Keratinocyte (primary cell): ENCODE results near the gene DTWD2. TPM values are rescaled to one million over a fixed set of nuclear protein-coding genes. Genes with fewer than 3 reads are reported as not detected.

Source experiments
- DNase-seq: peaks from one replicate; pipeline ENCODE4 v3.0.0-alpha.2; 2011; ENCODE audit warnings: low read depth, missing footprints, low spot score
- FAIRE-seq: peaks from 2 replicates; lab custom pipeline; 2011; peaks lifted over from hg19 to GRCh38; lab: Jason Lieb, UNC
- H2AFZ ChIP-seq: 2 replicates; pipeline ENCODE4 v1.6.0; 2012; ENCODE audit warnings: low read length, control low read depth, inconsistent platforms; ENCODE audit not compliant: control insufficient read depth
- H3K27ac ChIP-seq: 2 replicates; pipeline ENCODE4 v1.5.1; 2011; ENCODE audit warnings: low read length; ENCODE audit not compliant: control insufficient read depth, insufficient read depth
- H3K27me3 ChIP-seq: 3 replicates; pipeline ENCODE4 v1.6.0; 2011; ENCODE audit warnings: low read length; ENCODE audit not compliant: control insufficient read depth, insufficient read depth; ENCODE audit errors: extremely low read depth
- H3K36me3 ChIP-seq, 2 experiments: 2 replicates in 1 of 2; 3 replicates in 1 of 2; pipeline ENCODE4 v1.5.1; 2011; ENCODE audit warnings: low read length in 2 of 2, mild to moderate bottlenecking in 1 of 2; ENCODE audit not compliant: control insufficient read depth in 2 of 2, insufficient read depth in 2 of 2; ENCODE audit errors: extremely low read depth in 1 of 2
- H3K4me1 ChIP-seq: 3 replicates; pipeline ENCODE4 v1.5.1; 2011; ENCODE audit warnings: low read length; ENCODE audit not compliant: control insufficient read depth, insufficient read depth; ENCODE audit errors: extremely low read depth
- H3K4me2 ChIP-seq: 3 replicates; pipeline ENCODE4 v1.6.0; 2011; ENCODE audit warnings: low read depth, low read length; ENCODE audit not compliant: control insufficient read depth, insufficient read depth; ENCODE audit errors: extremely low read depth
- H3K4me3 ChIP-seq, 3 experiments: fragments of 200-600 bp in 1 of 3; sonication (generic) in 1 of 3; 2 replicates in 2 of 3; 3 replicates in 1 of 3; pipeline ENCODE4 v1.5.1; 2011 to 2016; ENCODE audit warnings: low read length in 3 of 3, mild to moderate bottlenecking in 3 of 3, control low read depth in 2 of 3, inconsistent platforms in 1 of 3, low read depth in 1 of 3, mixed read lengths in 1 of 3, mixed run types in 1 of 3, moderate library complexity in 1 of 3; ENCODE audit not compliant: control insufficient read depth in 2 of 3, insufficient read depth in 2 of 3; ENCODE audit errors: extremely low read depth in 1 of 3
- H3K79me2 ChIP-seq: 2 replicates; pipeline ENCODE4 v1.6.0; 2012; ENCODE audit warnings: low read length; ENCODE audit not compliant: control insufficient read depth, insufficient read depth
- H3K9ac ChIP-seq: 3 replicates; pipeline ENCODE4 v1.6.0; 2011; ENCODE audit warnings: low read length; ENCODE audit not compliant: control insufficient read depth, insufficient read depth; ENCODE audit errors: extremely low read depth
- H3K9me1 ChIP-seq: 3 replicates; pipeline ENCODE4 v1.6.0; 2011; ENCODE audit warnings: low read length; ENCODE audit not compliant: control insufficient read depth, insufficient read depth; ENCODE audit errors: extremely low read depth
- H3K9me3 ChIP-seq: 2 replicates; pipeline ENCODE4 v1.5.1; 2012; ENCODE audit warnings: low read depth, low read length; ENCODE audit not compliant: control insufficient read depth
- H4K20me1 ChIP-seq: 3 replicates; pipeline ENCODE4 v1.6.0; 2011; ENCODE audit warnings: low read length; ENCODE audit not compliant: control insufficient read depth, insufficient read depth; ENCODE audit errors: extremely low read depth
- CTCF ChIP-seq, 3 experiments: IDR thresholded peaks in 1 of 3; conservative IDR thresholded peaks in 1 of 3; optimal IDR thresholded peaks in 1 of 3; 2 replicates in 2 of 3; 3 replicates in 1 of 3; pipeline versions ENCODE3 to v1.5.1; 2011; ENCODE audit warnings: low read length in 3 of 3, mild to moderate bottlenecking in 3 of 3, moderate library complexity in 2 of 3, control low read depth in 1 of 3, inconsistent platforms in 1 of 3; ENCODE audit not compliant: insufficient read depth in 2 of 3; ENCODE audit errors: extremely low read depth in 1 of 3
- EZH2 ChIP-seq: IDR thresholded peaks from one replicate; pipeline ENCODE4 v1.6.1; 2012; ENCODE audit warnings: inconsistent platforms, mild to moderate bottlenecking, low read length, moderate library complexity
- dilution Hi-C: fragments of 300-500 bp; cut with MboI; formaldehyde crosslinking; loops from one replicate; pipeline ENCODE4 v1.7.0; 2020; ENCODE audit warnings: low sequenced_read_pairs; ENCODE audit not compliant: extremely low pct_ligation_motif_present
- polyA plus RNA-seq, 5 experiments: library from polyadenylated mRNA; depleted of rRNA in 3 of 5; stranded (reverse) in 3 of 5; stranded (forward) in 1 of 5; unstranded in 1 of 5; fragments of >200 nt; gene quantifications; 1 replicate in 1 of 5; 2 replicates in 3 of 5; 3 replicates in 1 of 5; pipeline versions ENCODE4 v1.2.1 to v1.2.3, GENCODE V29; 2011 to 2012; ENCODE audit warnings: missing spikeins in 2 of 5, low read depth in 1 of 5, low replicate concordance in 1 of 5

Gene DTWD2
- polyA plus RNA-seq, 1 donor (not counting 4 experiments of a cell fraction or from before 2014, with no cell fraction given): 2.9 TPM

- no peak overlapping the region for H3K4me2 ChIP-seq
- H4K20me1 ChIP-seq: no peaks in the 10 kb centered on the region
- H3K79me2 ChIP-seq: no peaks in the 10 kb centered on the region
- no peak overlapping the region for H3K9ac ChIP-seq
- DNase-seq: no peak
- no peaks in the 10 kb centered on the region for H3K9me1 ChIP-seq
- no peak for FAIRE-seq
- dilution Hi-C loops: no loop called here
- H3K27ac ChIP-seq: no peak overlapping the region
- H3K27me3 ChIP-seq: no peaks in the 10 kb centered on the region
- no peaks in the 10 kb centered on the region for H3K4me1 ChIP-seq
- TF ChIP-seq CTCF (optimal IDR thresholded peaks at IDR 0.05 in 1 of 3, IDR thresholded peaks at IDR 0.05 in 1 of 3, conservative IDR thresholded peaks at IDR 0.05 in 1 of 3; ENCODE audit: extremely low read depth in 1 of 3, insufficient read depth in 2 of 3, low read length in 3 of 3) (no peak), EZH2 (no peak)
- H2AFZ ChIP-seq: no peak overlapping the region
- H3K36me3 ChIP-seq: no peaks in the 10 kb centered on the region
- H3K9me3 ChIP-seq: no peaks in the 10 kb centered on the region
- no peak overlapping the region for H3K4me3 ChIP-seq
Observed at GRCh38 chr5:118933703-118934102, 54.6 kb downstream of the DTWD2 start.

- TF ChIP-seq EZH2 (no peak), CTCF (optimal IDR thresholded peaks at IDR 0.05 in 1 of 3, IDR thresholded peaks at IDR 0.05 in 1 of 3, conservative IDR thresholded peaks at IDR 0.05 in 1 of 3; ENCODE audit: extremely low read depth in 1 of 3, insufficient read depth in 2 of 3, low read length in 3 of 3) (no peak)
- Histone ChIP-seq H3K9me1 (no peaks in the 10 kb centered on the region), H3K27me3 (no peaks in the 10 kb centered on the region), H4K20me1 (no peaks in the 10 kb centered on the region), H3K4me3 (no peak overlapping the region), H3K9me3 (no peaks in the 10 kb centered on the region), H3K79me2 (no peaks in the 10 kb centered on the region), H3K36me3 (no peaks in the 10 kb centered on the region), H2AFZ (no peak overlapping the region), H3K9ac (no peak overlapping the region), H3K4me1 (no peaks in the 10 kb centered on the region), H3K4me2 (no peak overlapping the region), H3K27ac (no peak overlapping the region)
- DNase-seq (no peak), FAIRE-seq (no peak)
- dilution Hi-C loops: no loop called here
Observed at GRCh38 chr5:118931564-118931963, 56.8 kb downstream of the DTWD2 start.
